Suprapubic skin (tissue), 4 donors: ENCODE results near the gene CACNA1G. TPM values are rescaled to one million over a fixed set of nuclear protein-coding genes. Genes with fewer than 3 reads are reported as not detected.

ENCODE experiments used
- DNase-seq, 2 donors: peaks; one replicate each; pipeline ENCODE4 v3.0.0-alpha.2; 2019; ENCODE audit warnings: low spot score in 2 of 2
- H3K27ac ChIP-seq: fragments of 200-600 bp; sonication (generic); one replicate; pipeline ENCODE4 v1.5.1; 2019
- H3K27me3 ChIP-seq: fragments of 200-600 bp; sonication (generic); one replicate; pipeline ENCODE4 v1.5.1; 2019
- H3K36me3 ChIP-seq: fragments of 200-600 bp; sonication (generic); one replicate; pipeline ENCODE4 v1.5.1; 2019
- H3K4me1 ChIP-seq: fragments of 200-600 bp; sonication (generic); one replicate; pipeline ENCODE4 v1.5.1; 2019
- H3K4me3 ChIP-seq: fragments of 200-600 bp; sonication (generic); one replicate; pipeline ENCODE4 v1.5.1; 2019; ENCODE audit warnings: mild to moderate bottlenecking
- H3K9me3 ChIP-seq: fragments of 200-600 bp; sonication (generic); one replicate; pipeline ENCODE4 v1.5.1; 2019
- CTCF ChIP-seq, 2 donors: fragments of 200-600 bp in 1 of 2; fragments of 450-650 bp in 1 of 2; sonication (generic) in 1 of 2; IDR thresholded peaks; one replicate each; pipeline ENCODE4 v1.5.1; 2016 to 2019; ENCODE audit warnings: antibody characterized with exemption in 2 of 2, mild to moderate bottlenecking in 1 of 2, moderate library complexity in 1 of 2
- EP300 ChIP-seq: sonication (generic); formaldehyde crosslinking; IDR thresholded peaks from one replicate; pipeline ENCODE4 v1.6.1; 2017; ENCODE audit warnings: antibody characterized with exemption
- POLR2A ChIP-seq, 2 donors: fragments of 450-650 bp; IDR thresholded peaks; one replicate each; pipeline ENCODE4 v1.6.1; 2017; ENCODE audit warnings: antibody characterized with exemption in 2 of 2, mild to moderate bottlenecking in 2 of 2, moderate library complexity in 2 of 2
- POLR2AphosphoS5 ChIP-seq, 3 donors: sonication (generic); formaldehyde crosslinking; IDR thresholded peaks; one replicate each; pipeline ENCODE4 v1.6.1; 2017; ENCODE audit warnings: antibody characterized with exemption in 3 of 3
- WGBS: methylation state at CpG from one replicate; pipeline ENCODE4 v1.1.5; 2018; 5-methylcytosine and 5-hydroxymethylcytosine counted together
- total RNA-seq, 4 donors: library from RNA; depleted of rRNA; stranded (reverse); fragments of >200 nt; gene quantifications; one replicate each; pipeline ENCODE4 v1.1.0, GENCODE V29; 2016

The CACNA1G gene
- total RNA-seq, 4 donors from 2014 or later: 1.1 to 9.9 (median 2.7) TPM

- TF ChIP-seq POLR2A (IDR thresholded peaks at IDR 0.05): no peak
- no peak for TF ChIP-seq POLR2AphosphoS5 (IDR thresholded peaks at IDR 0.05)
- no peak for TF ChIP-seq CTCF (IDR thresholded peaks at IDR 0.05)
- no peak for TF ChIP-seq EP300
- Histone ChIP-seq H3K27ac (no peak overlapping the region), H3K9me3 (no peaks in the 10 kb centered on the region), H3K4me3 (no peak overlapping the region), H3K27me3 (no peaks in the 10 kb centered on the region), H3K4me1 (no peaks in the 10 kb centered on the region), H3K36me3 (no peaks in the 10 kb centered on the region)
- WGBS: 96% methylated on average over 2 of the region's 2 CpGs
- no peak for DNase-seq
These were observed 91.1 kb downstream of the CACNA1G start for GRCh38 chr17:50651661-50652060.

- peaks cover 5% of the 10 kb centered on the region for H3K4me1 ChIP-seq
- H3K9me3 ChIP-seq: no peaks in the 10 kb centered on the region
- H3K4me3 ChIP-seq: no peak overlapping the region
- TF ChIP-seq POLR2AphosphoS5 (IDR thresholded peaks at IDR 0.05) (no peak), CTCF (IDR thresholded peaks at IDR 0.05) (no peak), POLR2A (IDR thresholded peaks at IDR 0.05) (no peak), EP300 (no peak)
- WGBS: 89% methylated on average over 3 of the region's 3 CpGs
- H3K27me3 ChIP-seq: no peaks in the 10 kb centered on the region
- no peak for DNase-seq
- no peaks in the 10 kb centered on the region for H3K36me3 ChIP-seq
- no peak overlapping the region for H3K27ac ChIP-seq
These were observed 93.2 kb downstream of the CACNA1G start for GRCh38 chr17:50653738-50654137.

- 98% methylated on average over 5 of the region's 5 CpGs for WGBS
- H3K4me3 ChIP-seq: no peak overlapping the region
- H3K9me3 ChIP-seq: no peaks in the 10 kb centered on the region
- TF ChIP-seq POLR2AphosphoS5 (IDR thresholded peaks at IDR 0.05): no peak
- TF ChIP-seq EP300: no peak
- no peak for TF ChIP-seq POLR2A (IDR thresholded peaks at IDR 0.05)
- no peak for DNase-seq
- peaks cover 28% of the 10 kb centered on the region for H3K4me1 ChIP-seq
- no peaks in the 10 kb centered on the region for H3K36me3 ChIP-seq
- H3K27ac ChIP-seq: no peak overlapping the region
- no peaks in the 10 kb centered on the region for H3K27me3 ChIP-seq
These were observed 96.0 kb downstream of the CACNA1G start for GRCh38 chr17:50656509-50656908.

GRCh38 chr17:50657054-50657453, 96.5 kb downstream of the CACNA1G start:
- Histone ChIP-seq H3K36me3 (no peaks in the 10 kb centered on the region), H3K27ac (no peak overlapping the region), H3K4me3 (no peak overlapping the region), H3K27me3 (no peaks in the 10 kb centered on the region), H3K9me3 (no peaks in the 10 kb centered on the region), H3K4me1 (peaks cover 34% of the 10 kb centered on the region)
- no peak for DNase-seq
- TF ChIP-seq POLR2AphosphoS5 (IDR thresholded peaks at IDR 0.05): no peak
- no peak for TF ChIP-seq POLR2A (IDR thresholded peaks at IDR 0.05)
- TF ChIP-seq EP300: no peak
- 88% methylated on average over 7 of the region's 7 CpGs for WGBS

GRCh38 chr17:50657627-50658026, 97.1 kb downstream of the CACNA1G start:
- Histone ChIP-seq H3K4me1 (peaks cover 40% of the 10 kb centered on the region), H3K36me3 (no peaks in the 10 kb centered on the region), H3K9me3 (no peaks in the 10 kb centered on the region), H3K4me3 (no peak overlapping the region), H3K27me3 (no peaks in the 10 kb centered on the region), H3K27ac (no peak overlapping the region)
- TF ChIP-seq POLR2A (IDR thresholded peaks at IDR 0.05) (no peak), EP300 (no peak), POLR2AphosphoS5 (IDR thresholded peaks at IDR 0.05) (peak in 1 of 3 donors; percentile 21), CTCF (IDR thresholded peaks at IDR 0.05) (no peak)
- no peak for DNase-seq
- WGBS: 60% methylated on average over 5 of the region's 7 CpGs

- TF ChIP-seq POLR2AphosphoS5 (IDR thresholded peaks at IDR 0.05) (no peak), EP300 (no peak), CTCF (IDR thresholded peaks at IDR 0.05) (no peak), POLR2A (IDR thresholded peaks at IDR 0.05) (no peak)
- Histone ChIP-seq H3K27ac (no peak overlapping the region), H3K36me3 (no peaks in the 10 kb centered on the region), H3K9me3 (no peaks in the 10 kb centered on the region), H3K4me1 (peaks cover 40% of the 10 kb centered on the region), H3K4me3 (no peak overlapping the region), H3K27me3 (no peaks in the 10 kb centered on the region)
- DNase-seq: no peak
- 54% methylated on average over 6 of the region's 6 CpGs for WGBS
These were observed 98.1 kb downstream of the CACNA1G start for GRCh38 chr17:50658616-50659015.
